HG03097 (cell line): ENCODE data around the gene ATP8B3.
"Not testable (repeated sequence)": the region's sequence is repeated elsewhere in the genome, so short reads cannot be mapped to it uniquely, and the experiment has no call there.

Experiments used
- ATAC-seq: cut with Tn5 transposase; IDR thresholded peaks from one replicate; pipeline ENCODE4 v1.9.1; 2021; ENCODE audit not compliant: unreplicated experiment, low FRiP score

Gene ATP8B3

GRCh38 chr19:1799695-1800342 lies 12.3 kb downstream of the ATP8B3 start:
- no peak for ATAC-seq

DNA sequence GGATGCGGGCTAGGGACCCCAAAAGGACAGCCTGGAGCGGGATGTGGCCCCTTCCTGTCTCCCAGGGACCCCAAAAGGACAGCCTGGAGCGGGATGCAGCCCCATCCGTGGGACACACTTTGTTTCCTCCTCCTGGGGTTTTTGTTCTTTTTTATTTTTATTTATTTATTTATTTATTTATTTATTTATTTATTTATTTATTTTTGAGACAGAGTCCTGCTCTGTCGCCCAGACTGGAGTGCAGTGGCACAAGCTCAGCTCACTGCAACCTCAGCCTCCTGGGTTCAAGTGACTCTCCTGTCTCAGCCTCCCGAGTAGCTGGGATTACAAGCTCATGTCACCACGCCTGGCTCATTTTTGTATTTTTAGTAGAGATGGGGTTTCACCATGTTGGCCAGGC lies 14.8 kb downstream of the ATP8B3 start:
- ATAC-seq: not testable (repeated sequence)

- ATAC-seq: no peak
Observed at GRCh38 chr19:1796395-1797142, 15.5 kb downstream of the ATP8B3 start.

GRCh38 chr19:1794424-1795172 lies 17.5 kb downstream of the ATP8B3 start:
- ATAC-seq: no peak

- ATAC-seq: no peak
Observed at GRCh38 chr19:1791879-1792278, 20.2 kb downstream of the ATP8B3 start.

DNA sequence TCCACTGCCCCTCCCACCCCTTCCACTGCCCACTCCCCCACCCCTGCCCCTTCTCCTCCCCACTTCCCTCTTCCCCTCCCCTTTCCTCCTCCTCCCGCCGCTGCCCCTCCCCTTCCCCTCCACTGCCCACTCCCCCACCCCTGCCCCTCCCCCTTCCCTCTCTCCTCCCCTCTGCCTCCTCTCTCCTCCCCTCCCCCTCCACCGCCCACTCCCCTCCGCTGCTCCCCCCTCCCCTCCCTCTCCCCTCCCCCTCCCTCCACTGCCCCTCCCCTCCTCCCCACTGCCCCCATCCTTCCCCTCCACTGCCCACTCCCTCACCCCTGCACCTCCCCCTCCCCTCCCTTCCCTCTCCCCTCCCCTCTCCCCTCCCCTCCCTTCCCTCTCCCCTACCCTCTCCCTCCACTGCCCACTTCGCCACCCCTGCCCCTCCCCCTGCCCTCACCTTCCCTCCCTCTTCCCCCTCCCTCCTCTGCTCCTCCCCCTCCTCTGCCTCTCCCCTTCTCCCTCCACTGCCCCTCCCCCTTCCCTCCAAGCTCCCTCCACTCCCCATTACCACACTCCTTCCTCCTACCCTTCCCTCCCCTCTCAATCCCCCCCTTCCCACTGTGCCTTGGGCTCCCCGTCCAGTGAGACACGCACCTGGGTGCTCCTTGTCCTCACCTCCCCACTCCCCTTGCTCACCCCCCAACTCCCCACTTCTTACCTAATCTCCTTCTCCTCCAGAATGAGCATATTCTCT lies 21.9 kb downstream of the ATP8B3 start:
- no peak for ATAC-seq

- no peak for ATAC-seq
Observed at GRCh38 chr19:1789261-1790041, 22.6 kb downstream of the ATP8B3 start.

- ATAC-seq: no peak
Observed at GRCh38 chr19:1787116-1787515, 25.0 kb downstream of the ATP8B3 start.

GRCh38 chr19:1786668-1787067 lies 25.4 kb downstream of the ATP8B3 start:
- ATAC-seq: no peak

DNA sequence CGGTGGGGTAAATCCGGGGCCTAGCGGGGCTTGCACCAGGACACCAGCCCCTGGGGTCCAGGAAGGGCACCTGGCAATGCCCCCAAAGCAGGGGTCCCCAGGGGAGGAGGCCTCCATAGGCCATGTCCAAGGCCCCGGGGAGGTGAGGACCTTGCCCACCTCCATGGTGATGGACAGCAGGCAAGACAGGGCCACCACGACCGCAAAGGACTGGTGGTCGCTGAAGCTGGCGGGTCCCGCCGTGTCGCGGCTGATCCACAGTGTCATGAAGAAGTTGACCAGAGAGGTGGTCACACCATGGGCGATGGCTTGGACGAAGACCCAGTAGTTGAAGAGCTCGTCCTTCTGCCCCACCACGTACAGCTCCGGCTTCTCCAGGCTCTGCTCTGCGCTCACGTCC lies 26.8 kb downstream of the ATP8B3 start:
- ATAC-seq: no peak

- ATAC-seq: no peak
Observed at GRCh38 chr19:1783874-1784273, 28.2 kb downstream of the ATP8B3 start.

GRCh38 chr19:1783354-1783753 lies 28.7 kb downstream of the ATP8B3 start:
- ATAC-seq: no peak

- no peak for ATAC-seq
Observed at GRCh38 chr19:1782521-1782920, 29.6 kb downstream of the ATP8B3 start.

DNA sequence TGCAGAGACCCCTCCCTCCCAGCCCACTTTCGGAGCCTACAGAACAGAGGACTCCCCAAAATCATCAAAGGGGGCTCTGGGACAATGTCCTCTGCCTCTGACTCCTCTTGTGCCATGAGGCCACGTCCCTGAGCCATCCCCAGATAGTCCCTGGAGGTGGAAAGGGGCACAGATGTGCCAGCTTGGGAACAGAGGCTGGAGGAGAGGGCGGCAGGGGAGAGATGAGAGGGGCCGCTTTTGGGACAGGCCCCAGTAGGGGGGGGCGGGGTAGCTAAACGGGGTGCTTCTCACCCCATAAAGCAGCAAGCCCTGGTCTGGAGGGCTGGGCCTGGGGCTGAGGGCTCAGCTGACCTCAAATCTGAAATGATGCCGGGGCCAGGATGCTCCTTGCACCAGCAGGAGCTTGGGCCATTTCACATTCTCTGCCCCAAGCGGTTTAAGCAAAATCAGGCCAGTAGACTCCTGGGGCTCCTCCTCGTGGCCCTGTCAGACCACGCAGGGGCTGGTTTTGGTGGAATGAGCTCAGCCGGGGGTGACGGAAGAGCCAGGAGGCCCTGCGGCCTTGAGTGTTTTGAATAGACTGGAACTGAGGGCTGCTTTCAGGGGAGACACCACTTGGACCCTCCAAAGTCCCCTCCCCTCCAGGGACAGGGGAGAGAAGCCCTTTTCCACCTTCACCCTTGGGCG lies 31.7 kb downstream of the ATP8B3 start:
- ATAC-seq: no peak

DNA sequence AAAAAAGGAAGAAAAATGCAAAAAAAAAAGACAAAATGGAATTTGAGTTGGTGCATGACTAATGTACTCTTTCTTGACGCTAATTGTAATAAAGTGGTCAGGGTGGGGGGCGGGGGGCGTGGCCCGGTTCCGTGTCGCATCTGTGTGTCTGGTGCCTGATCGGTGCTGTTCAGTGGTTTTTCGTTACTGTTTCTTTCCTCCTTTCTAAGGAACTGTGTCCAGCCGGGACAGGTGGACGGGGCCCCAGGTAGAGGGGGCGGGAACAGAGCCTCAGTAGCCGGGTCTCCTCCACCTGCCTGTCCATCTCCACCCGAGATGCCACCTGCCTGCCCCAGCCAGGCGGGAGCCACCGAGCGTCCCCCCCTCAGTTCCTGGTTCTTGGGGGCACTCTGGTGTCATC lies 32.5 kb downstream of the ATP8B3 start:
- no peak for ATAC-seq

DNA sequence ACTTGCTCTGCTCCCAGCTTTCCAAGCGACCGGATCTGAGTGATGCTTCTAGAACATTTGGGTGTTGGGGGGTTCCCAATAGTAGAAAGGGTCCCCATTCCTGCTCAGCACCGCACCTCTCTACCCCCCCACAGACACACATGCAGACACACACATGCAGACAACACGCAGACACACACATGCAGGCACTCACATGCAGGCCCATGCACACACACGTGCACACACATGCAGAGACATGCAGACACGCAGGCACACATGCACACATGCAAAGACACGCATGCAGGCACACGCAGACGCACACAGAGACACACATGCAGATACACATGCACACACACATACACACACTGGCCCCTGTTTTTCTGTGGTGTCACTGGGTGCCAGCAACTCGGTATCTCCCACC lies 34.9 kb downstream of the ATP8B3 start:
- no peak for ATAC-seq

GRCh38 chr19:1776606-1777147 lies 35.4 kb downstream of the ATP8B3 start:
- ATAC-seq: no peak

- ATAC-seq: no peak
Observed at GRCh38 chr19:1775951-1776605, 36.0 kb downstream of the ATP8B3 start.
